ENCODE results near the gene SEMA3G. TPM values are rescaled to one million over a fixed set of nuclear protein-coding genes. Genes with fewer than 3 reads are reported as not detected.
A peak's percentile ranks its signal among the peaks of the same experiment; 100 is the strongest.

Gene SEMA3G
- total RNA-seq, 1 donor from 2014 or later, result 9.2 TPM

- Histone ChIP-seq H3K27ac (replicated peaks) (peak overlapping the region; percentile 52), H3K36me3 (peaks cover 47% of the 10 kb centered on the region), H3K4me1 (peaks cover 68% of the 10 kb centered on the region), H3K4me3 (no peak overlapping the region), H3K27me3 (ENCODE audit: low read depth) (no peaks in the 10 kb centered on the region), H3K9me3 (replicated peaks) (no peaks in the 10 kb centered on the region)
- DNase-seq, result no peak
- intact Hi-C loops (cut with micrococcal nuclease), result no loop called here
- TF ChIP-seq, protein P1, sequence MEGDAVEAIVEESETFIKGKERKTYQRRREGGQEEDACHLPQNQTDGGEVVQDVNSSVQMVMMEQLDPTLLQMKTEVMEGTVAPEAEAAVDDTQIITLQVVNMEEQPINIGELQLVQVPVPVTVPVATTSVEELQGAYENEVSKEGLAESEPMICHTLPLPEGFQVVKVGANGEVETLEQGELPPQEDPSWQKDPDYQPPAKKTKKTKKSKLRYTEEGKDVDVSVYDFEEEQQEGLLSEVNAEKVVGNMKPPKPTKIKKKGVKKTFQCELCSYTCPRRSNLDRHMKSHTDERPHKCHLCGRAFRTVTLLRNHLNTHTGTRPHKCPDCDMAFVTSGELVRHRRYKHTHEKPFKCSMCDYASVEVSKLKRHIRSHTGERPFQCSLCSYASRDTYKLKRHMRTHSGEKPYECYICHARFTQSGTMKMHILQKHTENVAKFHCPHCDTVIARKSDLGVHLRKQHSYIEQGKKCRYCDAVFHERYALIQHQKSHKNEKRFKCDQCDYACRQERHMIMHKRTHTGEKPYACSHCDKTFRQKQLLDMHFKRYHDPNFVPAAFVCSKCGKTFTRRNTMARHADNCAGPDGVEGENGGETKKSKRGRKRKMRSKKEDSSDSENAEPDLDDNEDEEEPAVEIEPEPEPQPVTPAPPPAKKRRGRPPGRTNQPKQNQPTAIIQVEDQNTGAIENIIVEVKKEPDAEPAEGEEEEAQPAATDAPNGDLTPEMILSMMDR (IDR thresholded peaks at IDR 0.05; ENCODE audit: borderline replicate concordance), result no peak
Measured at GRCh38 chr3:52469001-52469400, 24.1 kb upstream of the SEMA3G start.

DNA sequence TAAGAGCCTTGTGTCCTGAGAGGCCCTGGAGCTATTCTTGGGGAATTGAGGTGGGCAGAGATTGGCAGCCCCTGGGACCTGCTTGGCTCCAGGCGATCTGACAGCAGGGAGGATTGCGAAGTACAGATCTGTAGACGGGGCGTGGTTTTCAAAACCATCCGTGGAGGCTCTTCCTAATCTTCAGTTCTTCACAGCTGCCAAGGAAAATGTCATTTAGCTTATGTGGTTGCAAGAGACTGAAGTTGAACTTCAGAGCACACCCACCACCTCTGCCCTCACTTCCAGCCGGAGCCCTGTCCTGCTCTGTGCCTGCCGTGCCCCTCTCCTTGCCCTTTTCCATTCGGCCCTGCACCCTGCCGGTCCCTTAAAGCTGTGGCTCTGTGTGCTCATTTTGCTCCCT lies 23.4 kb upstream of the SEMA3G start:
- DNase-seq, result no peak
- H3K36me3 ChIP-seq, result peaks cover 46% of the 10 kb centered on the region
- intact Hi-C loops (cut with micrococcal nuclease), result no loop called here

GRCh38 chr3:52463416-52463815 lies 18.5 kb upstream of the SEMA3G start:
- no peaks in the 10 kb centered on the region for H3K9me3 ChIP-seq (replicated peaks)
- TF ChIP-seq, protein P1 (IDR thresholded peaks at IDR 0.05; ENCODE audit: borderline replicate concordance), result no peak
- intact Hi-C loops (cut with micrococcal nuclease), result no loop called here
- DNase-seq, result no peak
- H3K27ac ChIP-seq (replicated peaks), result no peak overlapping the region
- no peak overlapping the region for H3K4me3 ChIP-seq
- peaks cover 24% of the 10 kb centered on the region for H3K4me1 ChIP-seq
- peaks cover 63% of the 10 kb centered on the region for H3K36me3 ChIP-seq
- no peaks in the 10 kb centered on the region for H3K27me3 ChIP-seq (ENCODE audit: low read depth)

More for the DNA sequence above, 23.4 kb upstream of the SEMA3G start:
- Histone ChIP-seq H3K4me1 (peaks cover 68% of the 10 kb centered on the region), H3K27ac (replicated peaks) (peak overlapping the region; percentile 52), H3K27me3 (ENCODE audit: low read depth) (no peaks in the 10 kb centered on the region), H3K4me3 (no peak overlapping the region), H3K9me3 (replicated peaks) (no peaks in the 10 kb centered on the region)
- TF ChIP-seq, protein P1 (IDR thresholded peaks at IDR 0.05; ENCODE audit: borderline replicate concordance), result no peak

- DNase-seq, result no peak
- H3K4me3 ChIP-seq, result no peak overlapping the region
- H3K9me3 ChIP-seq (replicated peaks), result no peaks in the 10 kb centered on the region
- H3K36me3 ChIP-seq, result peaks cover 71% of the 10 kb centered on the region
- peaks cover 20% of the 10 kb centered on the region for H3K4me1 ChIP-seq
- no peak overlapping the region for H3K27ac ChIP-seq (replicated peaks)
- TF ChIP-seq, protein P1 (IDR thresholded peaks at IDR 0.05; ENCODE audit: borderline replicate concordance), result no peak
- intact Hi-C loops (cut with micrococcal nuclease), result no loop called here
- no peaks in the 10 kb centered on the region for H3K27me3 ChIP-seq (ENCODE audit: low read depth)
Measured at GRCh38 chr3:52461874-52462273, 17.0 kb upstream of the SEMA3G start.

GRCh38 chr3:52458770-52459545 lies 14.1 kb upstream of the SEMA3G start:
- H3K27ac ChIP-seq (replicated peaks), result no peak overlapping the region
- peaks cover 54% of the 10 kb centered on the region for H3K36me3 ChIP-seq
- intact Hi-C loops (cut with micrococcal nuclease), result no loop called here
- H3K4me3 ChIP-seq, result no peak overlapping the region
- no peaks in the 10 kb centered on the region for H3K9me3 ChIP-seq (replicated peaks)
- DNase-seq, result no peak
- H3K27me3 ChIP-seq (ENCODE audit: low read depth), result no peaks in the 10 kb centered on the region
- TF ChIP-seq, protein P1 (IDR thresholded peaks at IDR 0.05; ENCODE audit: borderline replicate concordance), result no peak
- H3K4me1 ChIP-seq, result peaks cover 35% of the 10 kb centered on the region
